HCT116 (cell line): ENCODE results near the gene ITIH4.

Experiments
- CEBPB ChIP-seq: IDR thresholded peaks from 2 replicates; pipeline ENCODE4 v1.6.1; 2012; ENCODE audit warnings: low read depth
- EZH2phosphoT487 ChIP-seq: fragments of 200-600 bp; IDR thresholded peaks from 2 replicates; pipeline ENCODE4 v1.6.1; 2018; ENCODE audit warnings: antibody characterized with exemption, borderline replicate concordance
- POLR2AphosphoS5 ChIP-seq: IDR thresholded peaks from 2 replicates; pipeline ENCODE4 v1.6.1; 2011; ENCODE audit warnings: mild to moderate bottlenecking, low read depth, low read length, moderate library complexity
- TCF7L2 ChIP-seq: IDR thresholded peaks from 2 replicates; pipeline ENCODE4 v1.7.0; 2011; ENCODE audit warnings: borderline replicate concordance, inconsistent platforms; ENCODE audit not compliant: insufficient read depth, insufficient read length; ENCODE audit errors: extremely low read depth
- TF ChIP-seq, protein P1 (sequence below): IDR thresholded peaks from 2 replicates; pipeline ENCODE4 v1.6.1; 2012; ENCODE audit warnings: low read depth
- TF ChIP-seq, protein P2 (sequence below), 3 experiments: fragments of 200-600 bp in 1 of 3; sonication (generic) in 1 of 3; IDR thresholded peaks in 2 of 3; conservative IDR thresholded peaks in 1 of 3; 2 replicates each; pipeline ENCODE4 v1.5.1; 2012 to 2017; ENCODE audit warnings: low read depth in 2 of 3, low read length in 2 of 3, antibody characterized with exemption in 1 of 3, borderline replicate concordance in 1 of 3, control low read depth in 1 of 3, mild to moderate bottlenecking in 1 of 3, mixed read lengths in 1 of 3, mixed run types in 1 of 3, moderate library complexity in 1 of 3; ENCODE audit not compliant: insufficient read depth in 1 of 3

DNA sequence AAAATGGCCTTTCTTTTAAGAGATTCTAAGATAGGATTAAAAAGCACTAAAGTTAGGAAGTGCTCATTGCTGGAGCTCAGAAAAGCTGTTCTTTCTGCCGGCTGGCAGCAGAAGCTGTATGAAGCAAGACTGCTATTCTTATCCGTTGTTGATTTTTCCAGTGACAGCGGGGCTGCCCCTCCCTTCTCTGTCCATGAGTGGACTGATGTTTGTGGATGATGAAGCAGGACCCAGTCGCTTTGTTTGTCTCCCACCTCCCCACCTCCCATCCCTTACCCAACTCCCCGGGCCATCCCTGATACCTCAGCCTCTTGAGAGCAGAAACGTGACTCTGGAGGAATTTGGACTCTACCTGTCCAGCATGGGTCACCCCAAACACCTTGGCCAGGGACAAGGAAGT lies 14.7 kb upstream of the ITIH4 start:
- TF ChIP-seq, protein P1, sequence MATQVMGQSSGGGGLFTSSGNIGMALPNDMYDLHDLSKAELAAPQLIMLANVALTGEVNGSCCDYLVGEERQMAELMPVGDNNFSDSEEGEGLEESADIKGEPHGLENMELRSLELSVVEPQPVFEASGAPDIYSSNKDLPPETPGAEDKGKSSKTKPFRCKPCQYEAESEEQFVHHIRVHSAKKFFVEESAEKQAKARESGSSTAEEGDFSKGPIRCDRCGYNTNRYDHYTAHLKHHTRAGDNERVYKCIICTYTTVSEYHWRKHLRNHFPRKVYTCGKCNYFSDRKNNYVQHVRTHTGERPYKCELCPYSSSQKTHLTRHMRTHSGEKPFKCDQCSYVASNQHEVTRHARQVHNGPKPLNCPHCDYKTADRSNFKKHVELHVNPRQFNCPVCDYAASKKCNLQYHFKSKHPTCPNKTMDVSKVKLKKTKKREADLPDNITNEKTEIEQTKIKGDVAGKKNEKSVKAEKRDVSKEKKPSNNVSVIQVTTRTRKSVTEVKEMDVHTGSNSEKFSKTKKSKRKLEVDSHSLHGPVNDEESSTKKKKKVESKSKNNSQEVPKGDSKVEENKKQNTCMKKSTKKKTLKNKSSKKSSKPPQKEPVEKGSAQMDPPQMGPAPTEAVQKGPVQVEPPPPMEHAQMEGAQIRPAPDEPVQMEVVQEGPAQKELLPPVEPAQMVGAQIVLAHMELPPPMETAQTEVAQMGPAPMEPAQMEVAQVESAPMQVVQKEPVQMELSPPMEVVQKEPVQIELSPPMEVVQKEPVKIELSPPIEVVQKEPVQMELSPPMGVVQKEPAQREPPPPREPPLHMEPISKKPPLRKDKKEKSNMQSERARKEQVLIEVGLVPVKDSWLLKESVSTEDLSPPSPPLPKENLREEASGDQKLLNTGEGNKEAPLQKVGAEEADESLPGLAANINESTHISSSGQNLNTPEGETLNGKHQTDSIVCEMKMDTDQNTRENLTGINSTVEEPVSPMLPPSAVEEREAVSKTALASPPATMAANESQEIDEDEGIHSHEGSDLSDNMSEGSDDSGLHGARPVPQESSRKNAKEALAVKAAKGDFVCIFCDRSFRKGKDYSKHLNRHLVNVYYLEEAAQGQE, result no peak
- TF ChIP-seq, protein P2, sequence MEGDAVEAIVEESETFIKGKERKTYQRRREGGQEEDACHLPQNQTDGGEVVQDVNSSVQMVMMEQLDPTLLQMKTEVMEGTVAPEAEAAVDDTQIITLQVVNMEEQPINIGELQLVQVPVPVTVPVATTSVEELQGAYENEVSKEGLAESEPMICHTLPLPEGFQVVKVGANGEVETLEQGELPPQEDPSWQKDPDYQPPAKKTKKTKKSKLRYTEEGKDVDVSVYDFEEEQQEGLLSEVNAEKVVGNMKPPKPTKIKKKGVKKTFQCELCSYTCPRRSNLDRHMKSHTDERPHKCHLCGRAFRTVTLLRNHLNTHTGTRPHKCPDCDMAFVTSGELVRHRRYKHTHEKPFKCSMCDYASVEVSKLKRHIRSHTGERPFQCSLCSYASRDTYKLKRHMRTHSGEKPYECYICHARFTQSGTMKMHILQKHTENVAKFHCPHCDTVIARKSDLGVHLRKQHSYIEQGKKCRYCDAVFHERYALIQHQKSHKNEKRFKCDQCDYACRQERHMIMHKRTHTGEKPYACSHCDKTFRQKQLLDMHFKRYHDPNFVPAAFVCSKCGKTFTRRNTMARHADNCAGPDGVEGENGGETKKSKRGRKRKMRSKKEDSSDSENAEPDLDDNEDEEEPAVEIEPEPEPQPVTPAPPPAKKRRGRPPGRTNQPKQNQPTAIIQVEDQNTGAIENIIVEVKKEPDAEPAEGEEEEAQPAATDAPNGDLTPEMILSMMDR (IDR thresholded peaks at IDR 0.05 in 2 of 3, conservative IDR thresholded peaks at IDR 0.05 in 1 of 3; ENCODE audit: borderline replicate concordance in 1 of 3, insufficient read depth in 1 of 3, low read depth in 2 of 3, low read length in 2 of 3), result no peak
- TF ChIP-seq POLR2AphosphoS5 (no peak), TCF7L2 (no peak), CEBPB (no peak), EZH2phosphoT487 (no peak)
